Liver (tissue), 3 donors: ENCODE measurements around the gene PREX1.

Source experiments
- TAF1 ChIP-seq: conservative IDR thresholded peaks from 2 replicates; pipeline ENCODE4 v1.6.1; 2016; ENCODE audit warnings: antibody characterized with exemption, mild to moderate bottlenecking
- TF ChIP-seq, protein P1 (sequence below): fragments of 150-350 bp; IDR thresholded peaks from 2 replicates; pipeline ENCODE4 v1.5.1; 2017; ENCODE audit warnings: improper control_type of control experiment, low read depth, low read length; ENCODE audit not compliant: missing input control
- TF ChIP-seq, protein P2 (sequence below): IDR thresholded peaks from 2 replicates; pipeline ENCODE4 v1.6.1; 2016; ENCODE audit warnings: antibody characterized with exemption, mild to moderate bottlenecking
- donor health status: healthy.
- donor health status: healthy.

- TF ChIP-seq, protein P1, sequence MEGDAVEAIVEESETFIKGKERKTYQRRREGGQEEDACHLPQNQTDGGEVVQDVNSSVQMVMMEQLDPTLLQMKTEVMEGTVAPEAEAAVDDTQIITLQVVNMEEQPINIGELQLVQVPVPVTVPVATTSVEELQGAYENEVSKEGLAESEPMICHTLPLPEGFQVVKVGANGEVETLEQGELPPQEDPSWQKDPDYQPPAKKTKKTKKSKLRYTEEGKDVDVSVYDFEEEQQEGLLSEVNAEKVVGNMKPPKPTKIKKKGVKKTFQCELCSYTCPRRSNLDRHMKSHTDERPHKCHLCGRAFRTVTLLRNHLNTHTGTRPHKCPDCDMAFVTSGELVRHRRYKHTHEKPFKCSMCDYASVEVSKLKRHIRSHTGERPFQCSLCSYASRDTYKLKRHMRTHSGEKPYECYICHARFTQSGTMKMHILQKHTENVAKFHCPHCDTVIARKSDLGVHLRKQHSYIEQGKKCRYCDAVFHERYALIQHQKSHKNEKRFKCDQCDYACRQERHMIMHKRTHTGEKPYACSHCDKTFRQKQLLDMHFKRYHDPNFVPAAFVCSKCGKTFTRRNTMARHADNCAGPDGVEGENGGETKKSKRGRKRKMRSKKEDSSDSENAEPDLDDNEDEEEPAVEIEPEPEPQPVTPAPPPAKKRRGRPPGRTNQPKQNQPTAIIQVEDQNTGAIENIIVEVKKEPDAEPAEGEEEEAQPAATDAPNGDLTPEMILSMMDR = no peak
- TF ChIP-seq, protein P2, sequence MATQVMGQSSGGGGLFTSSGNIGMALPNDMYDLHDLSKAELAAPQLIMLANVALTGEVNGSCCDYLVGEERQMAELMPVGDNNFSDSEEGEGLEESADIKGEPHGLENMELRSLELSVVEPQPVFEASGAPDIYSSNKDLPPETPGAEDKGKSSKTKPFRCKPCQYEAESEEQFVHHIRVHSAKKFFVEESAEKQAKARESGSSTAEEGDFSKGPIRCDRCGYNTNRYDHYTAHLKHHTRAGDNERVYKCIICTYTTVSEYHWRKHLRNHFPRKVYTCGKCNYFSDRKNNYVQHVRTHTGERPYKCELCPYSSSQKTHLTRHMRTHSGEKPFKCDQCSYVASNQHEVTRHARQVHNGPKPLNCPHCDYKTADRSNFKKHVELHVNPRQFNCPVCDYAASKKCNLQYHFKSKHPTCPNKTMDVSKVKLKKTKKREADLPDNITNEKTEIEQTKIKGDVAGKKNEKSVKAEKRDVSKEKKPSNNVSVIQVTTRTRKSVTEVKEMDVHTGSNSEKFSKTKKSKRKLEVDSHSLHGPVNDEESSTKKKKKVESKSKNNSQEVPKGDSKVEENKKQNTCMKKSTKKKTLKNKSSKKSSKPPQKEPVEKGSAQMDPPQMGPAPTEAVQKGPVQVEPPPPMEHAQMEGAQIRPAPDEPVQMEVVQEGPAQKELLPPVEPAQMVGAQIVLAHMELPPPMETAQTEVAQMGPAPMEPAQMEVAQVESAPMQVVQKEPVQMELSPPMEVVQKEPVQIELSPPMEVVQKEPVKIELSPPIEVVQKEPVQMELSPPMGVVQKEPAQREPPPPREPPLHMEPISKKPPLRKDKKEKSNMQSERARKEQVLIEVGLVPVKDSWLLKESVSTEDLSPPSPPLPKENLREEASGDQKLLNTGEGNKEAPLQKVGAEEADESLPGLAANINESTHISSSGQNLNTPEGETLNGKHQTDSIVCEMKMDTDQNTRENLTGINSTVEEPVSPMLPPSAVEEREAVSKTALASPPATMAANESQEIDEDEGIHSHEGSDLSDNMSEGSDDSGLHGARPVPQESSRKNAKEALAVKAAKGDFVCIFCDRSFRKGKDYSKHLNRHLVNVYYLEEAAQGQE = no peak
- TF ChIP-seq TAF1 = no peak
Observed at GRCh38 chr20:48847498-48848205, 19.9 kb upstream of the PREX1 start.
